ENCODE measurements around the gene RHOU. TPM values are rescaled to one million over a fixed set of nuclear protein-coding genes. Genes with fewer than 3 reads are reported as not detected.
A peak's percentile ranks its signal among the peaks of the same experiment; 100 is the strongest.

Gene RHOU
- total and polyA plus RNA-seq, 2 of the 13 experiments (the other 11 are each of a cell fraction or from before 2014, with no cell fraction given), result 11.9 to 18.5 TPM

DNA sequence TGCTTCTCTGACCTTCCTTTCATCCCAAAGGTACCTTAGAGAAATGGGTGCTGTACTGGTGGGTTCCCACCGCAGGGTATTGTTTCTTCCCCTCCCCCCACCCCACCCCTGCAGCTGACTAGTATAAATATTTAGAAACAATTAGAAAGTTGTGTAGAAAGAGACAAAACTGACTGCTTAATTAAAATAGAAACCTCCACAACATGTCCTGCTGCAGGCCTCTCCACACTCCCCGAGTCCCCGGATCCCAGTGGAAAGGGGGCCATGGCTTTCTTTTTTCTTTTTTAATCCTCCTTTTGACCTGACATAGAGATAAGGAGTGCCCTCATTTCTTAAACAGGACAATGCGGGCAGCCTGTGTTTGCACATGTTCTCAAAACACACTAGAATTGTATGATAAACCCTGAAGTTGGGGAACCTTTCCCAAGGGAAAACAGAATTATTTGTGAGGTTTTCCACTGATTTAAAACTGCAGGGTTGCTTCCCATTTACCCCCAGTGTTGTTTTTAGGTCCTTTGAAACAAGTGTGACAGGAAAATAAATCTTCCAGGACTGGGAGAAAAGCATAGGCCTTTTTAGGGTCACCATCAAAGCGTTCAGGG is 1.7 kb downstream of the RHOU start (continued):
- TF ChIP-seq, protein P1, sequence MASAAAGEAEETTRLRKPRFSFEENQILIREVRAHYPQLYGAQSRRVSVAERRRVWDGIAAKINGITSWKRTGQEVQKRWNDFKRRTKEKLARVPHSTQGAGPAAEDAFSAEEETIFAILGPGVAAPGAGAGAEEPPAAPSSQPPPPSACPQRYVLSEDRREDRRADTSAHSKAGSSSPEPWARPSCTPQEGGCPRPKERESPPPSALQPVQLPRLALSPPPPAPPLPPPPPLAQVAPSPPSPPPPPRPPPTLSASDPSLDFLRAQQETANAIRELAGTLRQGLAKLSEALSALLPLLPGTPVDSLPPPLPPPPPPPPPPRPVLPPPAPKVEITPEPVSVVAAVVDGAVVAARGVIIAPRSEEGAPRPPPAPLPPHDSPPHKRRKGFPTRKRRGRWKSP (CRISPR knock-in tag; IDR thresholded peaks at IDR 0.05), result no peak
- TF ChIP-seq ZNF75D (CRISPR knock-in tag; IDR thresholded peaks at IDR 0.05; ENCODE audit: borderline replicate concordance) (no peak), ZBTB21 (CRISPR knock-in tag; IDR thresholded peaks at IDR 0.05) (no peak), RCOR2 (CRISPR knock-in tag; IDR thresholded peaks at IDR 0.05) (0 out of 2 replicates have a peak, but pooled peaks have one; percentile 8), CREB1 (IDR thresholded peaks at IDR 0.05) (no peak), CREB1 (CRISPR knock-in tag; IDR thresholded peaks at IDR 0.05) (no peak), MAZ (IDR thresholded peaks at IDR 0.05; ENCODE audit: borderline replicate concordance, low read depth, low read length) (no peak), MAZ (CRISPR knock-in tag; IDR thresholded peaks at IDR 0.05; ENCODE audit: low read depth) (no peak), GATAD1 (CRISPR knock-in tag; IDR thresholded peaks at IDR 0.05) (no peak), CBFB (CRISPR knock-in tag; IDR thresholded peaks at IDR 0.05) (no peak), SMYD3 (CRISPR knock-in tag; IDR thresholded peaks at IDR 0.05) (0 out of 2 replicates have a peak, but pooled peaks have one; percentile 10), MEIS1 (CRISPR knock-in tag; IDR thresholded peaks at IDR 0.05; ENCODE audit: borderline replicate concordance) (no peak), MLLT10 (CRISPR knock-in tag; IDR thresholded peaks at IDR 0.05) (no peak), SOX13 (IDR thresholded peaks at IDR 0.05) (no peak), SOX13 (CRISPR knock-in tag; conservative IDR thresholded peaks at IDR 0.05 in 1 of 2, IDR thresholded peaks at IDR 0.05 in 1 of 2) (peak in 1 of 2 experiments; percentile 18; a peak in 1 of 4 replicates), WIZ (CRISPR knock-in tag; IDR thresholded peaks at IDR 0.05) (no peak), THAP11 (CRISPR knock-in tag; IDR thresholded peaks at IDR 0.05) (no peak), GATA4 (IDR thresholded peaks at IDR 0.05; ENCODE audit: borderline replicate concordance, low read depth) (no peak)
- TF ChIP-seq, protein P2, sequence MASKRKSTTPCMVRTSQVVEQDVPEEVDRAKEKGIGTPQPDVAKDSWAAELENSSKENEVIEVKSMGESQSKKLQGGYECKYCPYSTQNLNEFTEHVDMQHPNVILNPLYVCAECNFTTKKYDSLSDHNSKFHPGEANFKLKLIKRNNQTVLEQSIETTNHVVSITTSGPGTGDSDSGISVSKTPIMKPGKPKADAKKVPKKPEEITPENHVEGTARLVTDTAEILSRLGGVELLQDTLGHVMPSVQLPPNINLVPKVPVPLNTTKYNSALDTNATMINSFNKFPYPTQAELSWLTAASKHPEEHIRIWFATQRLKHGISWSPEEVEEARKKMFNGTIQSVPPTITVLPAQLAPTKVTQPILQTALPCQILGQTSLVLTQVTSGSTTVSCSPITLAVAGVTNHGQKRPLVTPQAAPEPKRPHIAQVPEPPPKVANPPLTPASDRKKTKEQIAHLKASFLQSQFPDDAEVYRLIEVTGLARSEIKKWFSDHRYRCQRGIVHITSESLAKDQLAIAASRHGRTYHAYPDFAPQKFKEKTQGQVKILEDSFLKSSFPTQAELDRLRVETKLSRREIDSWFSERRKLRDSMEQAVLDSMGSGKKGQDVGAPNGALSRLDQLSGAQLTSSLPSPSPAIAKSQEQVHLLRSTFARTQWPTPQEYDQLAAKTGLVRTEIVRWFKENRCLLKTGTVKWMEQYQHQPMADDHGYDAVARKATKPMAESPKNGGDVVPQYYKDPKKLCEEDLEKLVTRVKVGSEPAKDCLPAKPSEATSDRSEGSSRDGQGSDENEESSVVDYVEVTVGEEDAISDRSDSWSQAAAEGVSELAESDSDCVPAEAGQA (IDR thresholded peaks at IDR 0.05; ENCODE audit: low read depth), result no peak
- TF ChIP-seq, protein P2 (CRISPR knock-in tag; IDR thresholded peaks at IDR 0.05; ENCODE audit: borderline replicate concordance), result no peak
- TF ChIP-seq, protein P3, sequence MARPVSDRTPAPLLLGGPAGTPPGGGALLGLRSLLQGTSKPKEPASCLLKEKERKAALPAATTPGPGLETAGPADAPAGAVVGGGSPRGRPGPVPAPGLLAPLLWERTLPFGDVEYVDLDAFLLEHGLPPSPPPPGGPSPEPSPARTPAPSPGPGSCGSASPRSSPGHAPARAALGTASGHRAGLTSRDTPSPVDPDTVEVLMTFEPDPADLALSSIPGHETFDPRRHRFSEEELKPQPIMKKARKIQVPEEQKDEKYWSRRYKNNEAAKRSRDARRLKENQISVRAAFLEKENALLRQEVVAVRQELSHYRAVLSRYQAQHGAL (CRISPR knock-in tag; IDR thresholded peaks at IDR 0.05; ENCODE audit: not compliant biosample characterization), result no peak
- TF ChIP-seq, protein P4, sequence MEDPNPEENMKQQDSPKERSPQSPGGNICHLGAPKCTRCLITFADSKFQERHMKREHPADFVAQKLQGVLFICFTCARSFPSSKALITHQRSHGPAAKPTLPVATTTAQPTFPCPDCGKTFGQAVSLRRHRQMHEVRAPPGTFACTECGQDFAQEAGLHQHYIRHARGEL (CRISPR knock-in tag; IDR thresholded peaks at IDR 0.05), result no peak

All from HepG2 (cell line).